B cell (primary cell): ENCODE measurements around the gene SCRT2. TPM values are rescaled to one million over a fixed set of nuclear protein-coding genes. Genes with fewer than 3 reads are reported as not detected.

Source experiments
- ATAC-seq: fragments of 200-7000 bp; cut with Tn5 transposase; one replicate; pipeline ENCODE4 v1.10.0; 2021; ENCODE audit warnings: low read depth, mild to moderate bottlenecking, moderate number of reproducible peaks, moderate library complexity
- CTCF ChIA-PET: fragments of 350-600 bp; sonication (Branson Sonifier 250); formaldehyde crosslinking; loops from one replicate; lab custom pipeline; 2021; ENCODE audit warnings: antibody characterized with exemption, inconsistent platforms; lab: Charles Lee
- POLR2A ChIA-PET: fragments of 350-600 bp; sonication (Branson Sonifier 250); formaldehyde crosslinking; loops from one replicate; lab custom pipeline; 2021; ENCODE audit warnings: antibody characterized with exemption; lab: Charles Lee
- DNase-seq: peaks from one replicate; pipeline ENCODE4 v3.0.0; 2013
- H2AFZ ChIP-seq: 2 replicates; pipeline ENCODE4 v1.6.1; 2012; ENCODE audit warnings: mild to moderate bottlenecking, low read depth, low read length; ENCODE audit not compliant: insufficient read depth, poor library complexity, severe bottlenecking
- H3K27ac ChIP-seq, 2 donors: 1 replicate in 1 of 2; 2 replicates in 1 of 2; pipeline ENCODE4 v1.5.1; 2012 to 2013; ENCODE audit warnings: low read length in 2 of 2, mild to moderate bottlenecking in 2 of 2, moderate library complexity in 1 of 2
- H3K27me3 ChIP-seq, 4 experiments: fragments of 200-600 bp in 1 of 4; sonication (generic) in 1 of 4; replicated peaks in 1 of 4; 1 replicate in 2 of 4; 2 replicates in 2 of 4; pipeline versions ENCODE4 v1.6.1 to v1.7.0; 2013 to 2016; ENCODE audit warnings: low read length in 3 of 4, mild to moderate bottlenecking in 2 of 4, mixed read lengths in 1 of 4, moderate library complexity in 1 of 4; ENCODE audit not compliant: insufficient read depth in 4 of 4, control insufficient read depth in 3 of 4; ENCODE audit errors: control extremely low read depth in 1 of 4
- H3K36me3 ChIP-seq, 2 experiments: replicated peaks in 1 of 2; 1 replicate in 1 of 2; 2 replicates in 1 of 2; pipeline versions ENCODE4 v1.6.1 to v1.7.1; 2013; ENCODE audit warnings: low read length in 1 of 2; ENCODE audit not compliant: insufficient read depth in 2 of 2, control insufficient read depth in 1 of 2; ENCODE audit errors: control extremely low read depth in 1 of 2, extremely low read depth in 1 of 2
- H3K4me1 ChIP-seq, 2 donors: fragments of 200-600 bp in 1 of 2; sonication (generic) in 1 of 2; 1 replicate in 1 of 2; 2 replicates in 1 of 2; pipeline versions ENCODE4 v1.5.1 to v1.6.1; 2013 to 2017; ENCODE audit warnings: low read length in 2 of 2; ENCODE audit not compliant: control insufficient read depth in 2 of 2, insufficient read depth in 2 of 2
- H3K4me2 ChIP-seq: replicated peaks from 2 replicates; pipeline ENCODE3; 2012; ENCODE audit warnings: mild to moderate bottlenecking, low read depth, low read length; ENCODE audit not compliant: poor library complexity, severe bottlenecking
- H3K4me3 ChIP-seq, 5 experiments: fragments of 200-600 bp in 1 of 5; sonication (generic) in 1 of 5; 1 replicate in 3 of 5; 2 replicates in 2 of 5; pipeline versions ENCODE4 v1.5.1 to v1.7.0; 2011 to 2016; ENCODE audit warnings: low read length in 4 of 5, mild to moderate bottlenecking in 4 of 5, low read depth in 2 of 5, control low read depth in 1 of 5, moderate library complexity in 1 of 5; ENCODE audit not compliant: insufficient read depth in 1 of 5; ENCODE audit errors: control extremely low read depth in 1 of 5, extremely low read depth in 1 of 5
- H3K79me2 ChIP-seq: fragments of 200-600 bp; sonication (generic); one replicate; pipeline ENCODE4 v1.6.0; 2016; ENCODE audit warnings: low read length; ENCODE audit not compliant: control insufficient read depth, insufficient read depth
- H3K9ac ChIP-seq: fragments of 200-600 bp; sonication (generic); 2 replicates; pipeline ENCODE4 v1.6.1; 2017; ENCODE audit warnings: mild to moderate bottlenecking, low read length, moderate library complexity
- H3K9me3 ChIP-seq, 3 donors: one replicate each; pipeline versions ENCODE4 v1.6.1 to v1.7.1; 2013; ENCODE audit warnings: low read length in 2 of 3; ENCODE audit not compliant: control insufficient read depth in 2 of 3, insufficient read depth in 1 of 3; ENCODE audit errors: control extremely low read depth in 1 of 3
- H4K20me1 ChIP-seq: 2 replicates; pipeline ENCODE4 v1.6.0; 2012; ENCODE audit warnings: mild to moderate bottlenecking, low read length; ENCODE audit not compliant: insufficient read depth, control insufficient read depth, poor library complexity, severe bottlenecking
- H3K27ac Mint-ChIP-seq: one replicate; pipeline ENCODE4 v1.8.0; 2021; ENCODE audit warnings: mixed read lengths
- H3K27me3 Mint-ChIP-seq: one replicate; pipeline ENCODE4 v1.8.0; 2021; ENCODE audit warnings: mixed read lengths
- H3K4me1 Mint-ChIP-seq: one replicate; pipeline ENCODE4 v1.8.0; 2021; ENCODE audit warnings: mixed read lengths
- H3K4me3 Mint-ChIP-seq: one replicate; pipeline ENCODE4 v1.8.0; 2021; ENCODE audit warnings: mixed read lengths
- H3K9me3 Mint-ChIP-seq: one replicate; pipeline ENCODE4 v1.8.0; 2022; ENCODE audit warnings: mixed read lengths; ENCODE audit not compliant: insufficient read depth
- CTCF ChIP-seq: fragments of 200-600 bp; IDR thresholded peaks from one replicate; pipeline ENCODE4 v1.8.0; 2022; ENCODE audit warnings: antibody characterized with exemption, mild to moderate bottlenecking
- EZH2 ChIP-seq: IDR thresholded peaks from 2 replicates; pipeline ENCODE4 v1.6.1; 2012; ENCODE audit warnings: borderline replicate concordance, low read depth, mild to moderate bottlenecking, moderate library complexity, low read length; ENCODE audit not compliant: insufficient read depth, poor library complexity, severe bottlenecking
- WGBS: methylation state at CpG from one replicate; pipeline ENCODE4 v1.1.5; 2013; ENCODE audit warnings: missing lambda C conversion rate; ENCODE audit not compliant: insufficient coverage; 5-methylcytosine and 5-hydroxymethylcytosine counted together
- intact Hi-C: fragments of 100-400 bp; cut with micrococcal nuclease; formaldehyde crosslinking; loops from one replicate; pipeline ENCODE4 v1.10.0; 2022
- polyA plus RNA-seq: library from polyadenylated mRNA; depleted of rRNA; stranded (reverse); fragments of >200 nt; gene quantifications from 2 replicates; pipeline ENCODE4 v1.2.3, GENCODE V29; 2012
- total RNA-seq, 2 donors: library from RNA; stranded (reverse); fragments of 120-200 nt in 1 of 2; gene quantifications; 1 replicate in 1 of 2; 2 replicates in 1 of 2; pipeline versions ENCODE4 v1.2.3 to v1.2.4, GENCODE V29; 2013 to 2022

SCRT2 gene
- total and polyA plus RNA-seq, 2 donors (not counting 1 experiment from before 2014, with no cell fraction given) = not detected

GRCh38 chr20:644692-645317, 30.8 kb downstream of the SCRT2 start:
- H3K4me2 ChIP-seq = no peak overlapping the region
- 87% methylated on average over 2 of the region's 11 CpGs for WGBS
- Mint-ChIP-seq H3K27ac (no peak overlapping the region), H3K4me3 (no peak overlapping the region), H3K27me3 (peaks cover 26% of the 10 kb centered on the region), H3K4me1 (peaks cover 8% of the 10 kb centered on the region), H3K9me3 (no peaks in the 10 kb centered on the region)
- H3K27ac ChIP-seq = no peak overlapping the region
- ATAC-seq = no peak
- TF ChIP-seq EZH2 (no peak), CTCF (no peak)
- peaks cover 0 to 23% (median 9%) of the 10 kb centered on the region in 4 experiments for H3K27me3 ChIP-seq
- H3K4me3 ChIP-seq = no peak overlapping the region
- H3K4me1 ChIP-seq = peaks cover 7 to 11% of the 10 kb centered on the region in 2 donors
- POLR2A ChIA-PET = interaction anchor here (0.7 kb wide), 1 partner anchor 348 kb away, joined by 5 read pairs; the partner anchor contains the start of gene ZCCHC3
- CTCF ChIA-PET = interaction anchor here (0.7 to 2.6 kb wide), 14 partner anchors 10 to 861 kb away, joined by 3 to 13 read pairs (median 4); partner anchors contain the start of gene NRSN2
- H3K36me3 ChIP-seq = peaks cover 0 to 4% of the 10 kb centered on the region in 2 experiments
- intact Hi-C loops = loop anchor here (1.0 kb wide), 2 partner anchors 8 to 84 kb away; partner anchors contain the start of gene SRXN1
- peaks cover 0 to 4% (median 0%) of the 10 kb centered on the region in 3 donors for H3K9me3 ChIP-seq
- no peaks in the 10 kb centered on the region for H3K79me2 ChIP-seq
- H3K9ac ChIP-seq = no peak overlapping the region
- no peak for DNase-seq
- H4K20me1 ChIP-seq = no peaks in the 10 kb centered on the region
- H2AFZ ChIP-seq = no peak overlapping the region
